HepG2 (cell line): Measurements from ENCODE around the gene SHBG. TPM values are rescaled to one million over a fixed set of nuclear protein-coding genes. Genes with fewer than 3 reads are reported as not detected.

ENCODE experiments used
- HOXA7 ChIP-seq: sonication (generic); formaldehyde crosslinking; IDR thresholded peaks from 2 replicates; pipeline ENCODE4 v1.8.1; 2022; ENCODE audit warnings: mild to moderate bottlenecking, missing genetic modification reagents, moderate library complexity
- ISX ChIP-seq: sonication (generic); formaldehyde crosslinking; conservative IDR thresholded peaks from 2 replicates; pipeline ENCODE4 v1.5.0; 2020; ENCODE audit warnings: missing genetic modification reagents
- JARID2 ChIP-seq: sonication (generic); formaldehyde crosslinking; IDR thresholded peaks from 2 replicates; pipeline ENCODE4 v1.8.1; 2023; ENCODE audit warnings: missing genetic modification reagents, inconsistent platforms; ENCODE audit not compliant: insufficient replicate concordance
- MEF2D ChIP-seq: sonication (generic); formaldehyde crosslinking; IDR thresholded peaks from 2 replicates; pipeline ENCODE4 v1.5.1; 2020; ENCODE audit warnings: mild to moderate bottlenecking, missing genetic modification reagents
- NAIF1 ChIP-seq: sonication (generic); formaldehyde crosslinking; IDR thresholded peaks from 2 replicates; pipeline ENCODE4 v1.5.0; 2020; ENCODE audit warnings: mild to moderate bottlenecking, missing genetic modification reagents, borderline replicate concordance
- NFE2L2 ChIP-seq: fragments of 150-350 bp; IDR thresholded peaks from 2 replicates; pipeline ENCODE4 v1.6.1; 2014; ENCODE audit warnings: low read length
- POLR2A ChIP-seq, 2 experiments: IDR thresholded peaks; 2 replicates each; pipeline ENCODE4 v1.6.1; 2011; ENCODE audit warnings: low read depth in 2 of 2, low read length in 2 of 2, mild to moderate bottlenecking in 1 of 2, moderate library complexity in 1 of 2; ENCODE audit not compliant: insufficient read depth in 1 of 2
- RFX1 ChIP-seq: fragments of 450-650 bp; IDR thresholded peaks from 2 replicates; pipeline ENCODE4 v1.6.1; 2017
- RXRB ChIP-seq: IDR thresholded peaks from 2 replicates; pipeline ENCODE4 v1.6.1; 2016; ENCODE audit warnings: borderline replicate concordance, missing genetic modification reagents, missing compliant biosample characterization
- SIN3B ChIP-seq: fragments of 150-350 bp; IDR thresholded peaks from 2 replicates; pipeline ENCODE4 v1.6.1; 2014; ENCODE audit warnings: low read length
- SKI ChIP-seq: fragments of 450-650 bp; IDR thresholded peaks from one replicate; pipeline ENCODE4 v1.6.1; 2018; ENCODE audit warnings: mild to moderate bottlenecking; ENCODE audit not compliant: partially characterized antibody
- SNAPC2 ChIP-seq: sonication (generic); formaldehyde crosslinking; IDR thresholded peaks from 2 replicates; pipeline ENCODE4 v1.8.1; 2022; ENCODE audit warnings: mild to moderate bottlenecking, missing genetic modification reagents
- SUZ12 ChIP-seq: fragments of 150-350 bp; IDR thresholded peaks from 2 replicates; pipeline ENCODE4 v1.6.1; 2014; ENCODE audit warnings: low read depth, low read length
- TMF1 ChIP-seq: sonication (generic); formaldehyde crosslinking; IDR thresholded peaks from 2 replicates; pipeline ENCODE4 v1.8.1; 2022; ENCODE audit warnings: low read depth, missing genetic modification reagents
- TSC22D2 ChIP-seq: sonication (generic); formaldehyde crosslinking; IDR thresholded peaks from 2 replicates; pipeline ENCODE4 v1.5.1; 2020; ENCODE audit warnings: missing genetic modification reagents, mild to moderate bottlenecking, borderline replicate concordance
- ZNF33B ChIP-seq: sonication (generic); formaldehyde crosslinking; IDR thresholded peaks from 2 replicates; pipeline ENCODE4 v1.5.1; 2020; ENCODE audit warnings: mild to moderate bottlenecking, missing genetic modification reagents
- ZNF354B ChIP-seq: sonication (generic); formaldehyde crosslinking; IDR thresholded peaks from 2 replicates; pipeline ENCODE4 v1.8.0; 2022; ENCODE audit warnings: mild to moderate bottlenecking, missing genetic modification reagents
- ZNF549 ChIP-seq: sonication (generic); formaldehyde crosslinking; IDR thresholded peaks from 2 replicates; pipeline ENCODE4 v1.5.0; 2020; ENCODE audit warnings: missing genetic modification reagents
- ZNF639 ChIP-seq: conservative IDR thresholded peaks from 2 replicates; pipeline ENCODE4 v1.6.1; 2018; ENCODE audit warnings: missing genetic modification reagents
- ZNF704 ChIP-seq: sonication (generic); formaldehyde crosslinking; IDR thresholded peaks from 2 replicates; pipeline ENCODE4 v1.8.1; 2023; ENCODE audit warnings: mild to moderate bottlenecking, inconsistent platforms, moderate library complexity, missing genetic modification reagents, borderline replicate concordance
- ZZZ3 ChIP-seq: sonication (generic); formaldehyde crosslinking; IDR thresholded peaks from 2 replicates; pipeline ENCODE4 v1.4.0; 2020; ENCODE audit warnings: missing genetic modification reagents, mild to moderate bottlenecking, borderline replicate concordance
- polyA plus RNA-seq, 8 experiments: library from polyadenylated mRNA; depleted of rRNA in 3 of 8; stranded (reverse) in 7 of 8; unstranded in 1 of 8; fragments of >200 nt; fragmentation: Illumina TruSeq in 4 of 8; extraction: Trizol in 4 of 8; gene quantifications; 2 replicates each; pipeline versions ENCODE4 v1.2.1 to v1.2.3, GENCODE V29; 2011 to 2016; ENCODE audit warnings: low read depth in 4 of 8, missing spikeins in 1 of 8, mixed read lengths in 1 of 8; ENCODE audit not compliant: insufficient read depth in 1 of 8
- total RNA-seq, 5 experiments: library from RNA; depleted of rRNA; stranded (reverse); fragments of >200 nt; fragmentation: Illumina TruSeq; extraction: Trizol; gene quantifications; 2 replicates each; pipeline ENCODE4 v1.2.3, GENCODE V29; 2016; ENCODE audit warnings: low read depth in 1 of 5
- TF ChIP-seq, protein P1 (sequence below): sonication (generic); formaldehyde crosslinking; IDR thresholded peaks from 2 replicates; pipeline ENCODE4 v1.4.0; 2020; ENCODE audit warnings: missing genetic modification reagents, mild to moderate bottlenecking, borderline replicate concordance
- TF ChIP-seq, protein P2 (sequence below): sonication (generic); formaldehyde crosslinking; IDR thresholded peaks from 2 replicates; pipeline ENCODE4 v1.8.0; 2022; ENCODE audit warnings: mild to moderate bottlenecking, missing genetic modification reagents, borderline replicate concordance

The SHBG gene
- total and polyA plus RNA-seq, 2 of the 13 experiments (the other 11 are each of a cell fraction or from before 2014, with no cell fraction given), result 4.0 to 6.1 TPM

- TF ChIP-seq, protein P1, sequence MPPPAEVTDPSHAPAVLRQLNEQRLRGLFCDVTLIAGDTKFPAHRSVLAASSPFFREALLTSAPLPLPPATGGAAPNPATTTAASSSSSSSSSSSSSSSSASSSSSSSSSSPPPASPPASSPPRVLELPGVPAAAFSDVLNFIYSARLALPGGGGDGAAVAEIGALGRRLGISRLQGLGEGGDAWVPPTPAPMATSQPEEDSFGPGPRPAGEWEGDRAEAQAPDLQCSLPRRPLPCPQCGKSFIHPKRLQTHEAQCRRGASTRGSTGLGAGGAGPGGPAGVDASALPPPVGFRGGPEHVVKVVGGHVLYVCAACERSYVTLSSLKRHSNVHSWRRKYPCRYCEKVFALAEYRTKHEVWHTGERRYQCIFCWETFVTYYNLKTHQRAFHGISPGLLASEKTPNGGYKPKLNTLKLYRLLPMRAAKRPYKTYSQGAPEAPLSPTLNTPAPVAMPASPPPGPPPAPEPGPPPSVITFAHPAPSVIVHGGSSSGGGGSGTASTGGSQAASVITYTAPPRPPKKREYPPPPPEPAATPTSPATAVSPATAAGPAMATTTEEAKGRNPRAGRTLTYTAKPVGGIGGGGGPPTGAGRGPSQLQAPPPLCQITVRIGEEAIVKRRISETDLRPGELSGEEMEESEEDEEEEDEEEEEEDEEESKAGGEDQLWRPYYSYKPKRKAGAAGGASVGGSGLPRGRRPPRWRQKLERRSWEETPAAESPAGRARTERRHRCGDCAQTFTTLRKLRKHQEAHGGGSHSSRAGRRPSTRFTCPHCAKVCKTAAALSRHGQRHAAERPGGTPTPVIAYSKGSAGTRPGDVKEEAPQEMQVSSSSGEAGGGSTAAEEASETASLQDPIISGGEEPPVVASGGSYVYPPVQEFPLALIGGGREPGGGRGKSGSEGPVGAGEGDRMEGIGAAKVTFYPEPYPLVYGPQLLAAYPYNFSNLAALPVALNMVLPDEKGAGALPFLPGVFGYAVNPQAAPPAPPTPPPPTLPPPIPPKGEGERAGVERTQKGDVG (CRISPR knock-in tag), result peak; percentile 54; the same call in 1 of the 2 replicates
- TF ChIP-seq SKI (no peak), ZZZ3 (CRISPR knock-in tag) (0 out of 2 replicates have a peak, but pooled peaks have one; percentile 50), ZNF354B (CRISPR knock-in tag) (0 out of 2 replicates have a peak, but pooled peaks have one; percentile 88), ZNF639 (CRISPR knock-in tag) (peak; percentile 52; the same call in 1 of the 2 replicates), RFX1 (no peak), POLR2A (IDR thresholded peaks at IDR 0.05; ENCODE audit: insufficient read depth in 1 of 2, low read depth in 2 of 2, low read length in 2 of 2) (peak; percentile 79 to 98), TSC22D2 (no peak), NAIF1 (CRISPR knock-in tag) (peak; percentile 67; the same call in 1 of the 2 replicates), SNAPC2 (0 out of 2 replicates have a peak, but pooled peaks have one; percentile 64), HOXA7 (no peak), TMF1 (CRISPR knock-in tag) (peak; percentile 72; the same call in 1 of the 2 replicates), ZNF549 (CRISPR knock-in tag) (no peak), SIN3B (no peak; the same call in none of the 2 replicates), MEF2D (CRISPR knock-in tag) (peak; percentile 20; the same call in 1 of the 2 replicates), JARID2 (CRISPR knock-in tag) (no peak), NFE2L2 (no peak), ZNF33B (CRISPR knock-in tag) (peak; percentile 65; the same call in 1 of the 2 replicates), ZNF704 (CRISPR knock-in tag) (no peak), RXRB (0 out of 2 replicates have a peak, but pooled peaks have one; percentile 19), SUZ12 (no peak), ISX (CRISPR knock-in tag) (peak; percentile 77; the same call in 1 of the 2 replicates)
- TF ChIP-seq, protein P2, sequence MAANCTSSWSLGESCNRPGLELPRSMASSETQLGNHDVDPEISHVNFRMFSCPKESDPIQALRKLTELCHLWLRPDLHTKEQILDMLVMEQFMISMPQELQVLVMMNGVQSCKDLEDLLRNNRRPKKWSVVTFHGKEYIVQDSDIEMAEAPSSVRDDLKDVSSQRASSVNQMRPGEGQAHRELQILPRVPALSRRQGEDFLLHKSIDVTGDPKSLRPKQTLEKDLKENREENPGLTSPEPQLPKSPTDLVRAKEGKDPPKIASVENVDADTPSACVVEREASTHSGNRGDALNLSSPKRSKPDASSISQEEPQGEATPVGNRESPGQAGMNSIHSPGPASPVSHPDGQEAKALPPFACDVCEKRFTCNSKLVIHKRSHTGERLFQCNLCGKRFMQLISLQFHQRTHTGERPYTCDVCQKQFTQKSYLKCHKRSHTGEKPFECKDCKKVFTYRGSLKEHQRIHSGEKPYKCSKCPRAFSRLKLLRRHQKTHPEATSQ (CRISPR knock-in tag), result peak; percentile 77; the same call in 1 of the 2 replicates
Measured at GRCh38 chr17:7583253-7584109, 46.5 kb upstream of the SHBG start, which contains the start of gene MPDU1 (continued).
